ENCODE results near the gene C1QL4.
"Not testable (repeated sequence)": the region's sequence is repeated elsewhere in the genome, so short reads cannot be mapped to it uniquely, and the experiment has no call there.

Gene C1QL4

GRCh38 chr12:49320411-49321103 lies 16.4 kb downstream of the C1QL4 start:
- H3K9ac ChIP-seq (ENCODE audit: low read length); H4K91ac ChIP-seq (ENCODE audit: low read length); H2BK15ac ChIP-seq (ENCODE audit: low read depth, poor library complexity, severe bottlenecking); H3K9me3 ChIP-seq (ENCODE audit: control insufficient read depth, low read length); H3K4me3 ChIP-seq (ENCODE audit: insufficient read depth in 1 of 2, low read depth in 1 of 2, low read length in 2 of 2); H3K27me3 ChIP-seq (ENCODE audit: control insufficient read depth in 1 of 2, insufficient read depth in 1 of 2, low read length in 2 of 2); H3K4ac ChIP-seq (ENCODE audit: low read depth in 1 of 2, low read length in 2 of 2); H3K23ac ChIP-seq (ENCODE audit: low read length in 2 of 2); H2BK120ac ChIP-seq (ENCODE audit: low read depth, low read length); H2AFZ ChIP-seq (ENCODE audit: low read depth, low read length); H3K27ac ChIP-seq (ENCODE audit: low read length, poor library complexity, severe bottlenecking); H3K36me3 ChIP-seq (ENCODE audit: control insufficient read depth in 1 of 2, insufficient read depth in 2 of 2, low read depth in 1 of 2, low read length in 2 of 2); H3K4me2 ChIP-seq (ENCODE audit: low read length, poor library complexity, severe bottlenecking); H3K14ac ChIP-seq (ENCODE audit: low read length in 2 of 2); H4K8ac ChIP-seq (ENCODE audit: low read length); H3K18ac ChIP-seq (ENCODE audit: low read depth in 1 of 2, low read length in 2 of 2); H2AK5ac ChIP-seq (ENCODE audit: low read length, severe bottlenecking); H2BK5ac ChIP-seq (ENCODE audit: low read depth, low read length, poor library complexity, severe bottlenecking); H2BK12ac ChIP-seq (ENCODE audit: low read length in 2 of 2); DNase-seq: not testable (repeated sequence)
- WGBS = 87% methylated on average over 9 of the region's 9 CpGs
- H3K4me1 ChIP-seq (ENCODE audit: control insufficient read depth, insufficient read depth, low read depth, low read length) = peaks cover 13% of the 10 kb centered on the region
- peaks cover 15% of the 10 kb centered on the region for H3K79me1 ChIP-seq (replicated peaks; ENCODE audit: low read length, poor library complexity, severe bottlenecking)

GRCh38 chr12:49317118-49317517 lies 19.9 kb downstream of the C1QL4 start:
- not testable (repeated sequence) for H3K14ac ChIP-seq (ENCODE audit: low read length in 2 of 2); H2AFZ ChIP-seq (ENCODE audit: low read depth, low read length)

GRCh38 chr12:49314811-49315210 lies 22.2 kb downstream of the C1QL4 start:
- H4K91ac ChIP-seq (ENCODE audit: low read length) = no peak overlapping the region
- no peaks in the 10 kb centered on the region for H3K4me1 ChIP-seq (ENCODE audit: control insufficient read depth, insufficient read depth, low read depth, low read length)
- H2BK12ac ChIP-seq (ENCODE audit: low read length in 2 of 2) = no peak overlapping the region
- H3K18ac ChIP-seq (ENCODE audit: low read depth in 1 of 2, low read length in 2 of 2) = no peak overlapping the region
- H3K36me3 ChIP-seq (ENCODE audit: control insufficient read depth in 1 of 2, insufficient read depth in 2 of 2, low read depth in 1 of 2, low read length in 2 of 2) = no peaks in the 10 kb centered on the region
- H3K79me1 ChIP-seq (replicated peaks; ENCODE audit: low read length, poor library complexity, severe bottlenecking) = no peaks in the 10 kb centered on the region
- no peak overlapping the region for H3K27ac ChIP-seq (ENCODE audit: low read length, poor library complexity, severe bottlenecking)
- 85% methylated on average over 1 of the region's 1 CpG for WGBS
- no peak overlapping the region for H3K4ac ChIP-seq (ENCODE audit: low read depth in 1 of 2, low read length in 2 of 2)
- peaks cover 0 to 3% of the 10 kb centered on the region in 2 experiments for H3K27me3 ChIP-seq (ENCODE audit: control insufficient read depth in 1 of 2, insufficient read depth in 1 of 2, low read length in 2 of 2)
- H4K8ac ChIP-seq (ENCODE audit: low read length) = no peak overlapping the region
- no peak overlapping the region for H3K14ac ChIP-seq (ENCODE audit: low read length in 2 of 2)
- H2BK15ac ChIP-seq (ENCODE audit: low read depth, poor library complexity, severe bottlenecking) = no peak overlapping the region
- no peak overlapping the region for H3K4me2 ChIP-seq (ENCODE audit: low read length, poor library complexity, severe bottlenecking)
- DNase-seq = no peak
- no peak overlapping the region for H3K23ac ChIP-seq (ENCODE audit: low read length in 2 of 2)
- no peaks in the 10 kb centered on the region for H3K9me3 ChIP-seq (ENCODE audit: control insufficient read depth, low read length)
- peak overlapping the region; percentile 14 for H2AFZ ChIP-seq (ENCODE audit: low read depth, low read length)
- H3K9ac ChIP-seq (ENCODE audit: low read length) = no peak overlapping the region
- no peak overlapping the region for H3K4me3 ChIP-seq (ENCODE audit: insufficient read depth in 1 of 2, low read depth in 1 of 2, low read length in 2 of 2)
- no peak overlapping the region for H2BK120ac ChIP-seq (ENCODE audit: low read depth, low read length)
- no peak overlapping the region for H2AK5ac ChIP-seq (ENCODE audit: low read length, severe bottlenecking)
- no peak overlapping the region for H2BK5ac ChIP-seq (ENCODE audit: low read depth, low read length, poor library complexity, severe bottlenecking)

More at GRCh38 chr12:49317118-49317517, 19.9 kb downstream of the C1QL4 start:
- not testable (repeated sequence) for H4K8ac ChIP-seq (ENCODE audit: low read length); H3K36me3 ChIP-seq (ENCODE audit: control insufficient read depth in 1 of 2, insufficient read depth in 2 of 2, low read depth in 1 of 2, low read length in 2 of 2); H3K9me3 ChIP-seq (ENCODE audit: control insufficient read depth, low read length); H3K23ac ChIP-seq (ENCODE audit: low read length in 2 of 2); H3K27ac ChIP-seq (ENCODE audit: low read length, poor library complexity, severe bottlenecking); H2BK12ac ChIP-seq (ENCODE audit: low read length in 2 of 2); H3K27me3 ChIP-seq (ENCODE audit: control insufficient read depth in 1 of 2, insufficient read depth in 1 of 2, low read length in 2 of 2); H3K18ac ChIP-seq (ENCODE audit: low read depth in 1 of 2, low read length in 2 of 2); H3K4ac ChIP-seq (ENCODE audit: low read depth in 1 of 2, low read length in 2 of 2); H3K4me2 ChIP-seq (ENCODE audit: low read length, poor library complexity, severe bottlenecking); H2BK5ac ChIP-seq (ENCODE audit: low read depth, low read length, poor library complexity, severe bottlenecking); H3K4me1 ChIP-seq (ENCODE audit: control insufficient read depth, insufficient read depth, low read depth, low read length); H2BK15ac ChIP-seq (ENCODE audit: low read depth, poor library complexity, severe bottlenecking); DNase-seq; H3K9ac ChIP-seq (ENCODE audit: low read length); H4K91ac ChIP-seq (ENCODE audit: low read length); H2BK120ac ChIP-seq (ENCODE audit: low read depth, low read length); H2AK5ac ChIP-seq (ENCODE audit: low read length, severe bottlenecking); H3K79me1 ChIP-seq (replicated peaks; ENCODE audit: low read length, poor library complexity, severe bottlenecking); H3K4me3 ChIP-seq (ENCODE audit: insufficient read depth in 1 of 2, low read depth in 1 of 2, low read length in 2 of 2)
- WGBS = over 99% methylated on average over 6 of the region's 10 CpGs

GRCh38 chr12:49310451-49311000 lies 26.5 kb downstream of the C1QL4 start:
- not testable (repeated sequence) for DNase-seq; H2BK12ac ChIP-seq (ENCODE audit: low read length in 2 of 2); H3K4me1 ChIP-seq (ENCODE audit: control insufficient read depth, insufficient read depth, low read depth, low read length); H2BK5ac ChIP-seq (ENCODE audit: low read depth, low read length, poor library complexity, severe bottlenecking); H4K8ac ChIP-seq (ENCODE audit: low read length); H3K27ac ChIP-seq (ENCODE audit: low read length, poor library complexity, severe bottlenecking); H3K14ac ChIP-seq (ENCODE audit: low read length in 2 of 2); H3K9me3 ChIP-seq (ENCODE audit: control insufficient read depth, low read length); H3K18ac ChIP-seq (ENCODE audit: low read depth in 1 of 2, low read length in 2 of 2); H2AK5ac ChIP-seq (ENCODE audit: low read length, severe bottlenecking); H3K23ac ChIP-seq (ENCODE audit: low read length in 2 of 2); H3K36me3 ChIP-seq (ENCODE audit: control insufficient read depth in 1 of 2, insufficient read depth in 2 of 2, low read depth in 1 of 2, low read length in 2 of 2); H3K79me1 ChIP-seq (replicated peaks; ENCODE audit: low read length, poor library complexity, severe bottlenecking); H2BK120ac ChIP-seq (ENCODE audit: low read depth, low read length); H3K4me3 ChIP-seq (ENCODE audit: insufficient read depth in 1 of 2, low read depth in 1 of 2, low read length in 2 of 2); H3K4me2 ChIP-seq (ENCODE audit: low read length, poor library complexity, severe bottlenecking); H3K4ac ChIP-seq (ENCODE audit: low read depth in 1 of 2, low read length in 2 of 2); H2AFZ ChIP-seq (ENCODE audit: low read depth, low read length); H4K91ac ChIP-seq (ENCODE audit: low read length); H3K9ac ChIP-seq (ENCODE audit: low read length); H2BK15ac ChIP-seq (ENCODE audit: low read depth, poor library complexity, severe bottlenecking)
- H3K27me3 ChIP-seq (ENCODE audit: control insufficient read depth in 1 of 2, insufficient read depth in 1 of 2, low read length in 2 of 2) = peaks cover 8 to 27% of the 10 kb centered on the region in 2 experiments
- WGBS = no CpG with 5 or more reads among the region's 3 CpGs
